ENCODE measurements around the gene SPATA20.

The SPATA20 gene

GRCh38 chr17:50581316-50581715 lies 34.3 kb downstream of the SPATA20 start:
- no peak for DNase-seq

- no peak for DNase-seq
Observed at GRCh38 chr17:50582741-50583140, 35.8 kb downstream of the SPATA20 start.

GRCh38 chr17:50583641-50584040 lies 36.7 kb downstream of the SPATA20 start:
- no peak for DNase-seq

- DNase-seq: no peak
Observed at GRCh38 chr17:50584116-50584515, 37.1 kb downstream of the SPATA20 start.

- DNase-seq: no peak
Observed at GRCh38 chr17:50584749-50585148, 37.8 kb downstream of the SPATA20 start.

- DNase-seq: no peak
Observed at GRCh38 chr17:50585346-50585745, 38.4 kb downstream of the SPATA20 start.

- DNase-seq: no peak
Observed at GRCh38 chr17:50585891-50586290, 38.9 kb downstream of the SPATA20 start.

GRCh38 chr17:50586421-50587247 lies 39.7 kb downstream of the SPATA20 start:
- DNase-seq: no peak

- no peak for DNase-seq
Observed at GRCh38 chr17:50587571-50587970, 40.6 kb downstream of the SPATA20 start.

- DNase-seq: no peak
Observed at GRCh38 chr17:50588391-50589049, 41.5 kb downstream of the SPATA20 start.

- no peak for DNase-seq
Observed at GRCh38 chr17:50589095-50589705, 42.2 kb downstream of the SPATA20 start.

- no peak for DNase-seq
Observed at GRCh38 chr17:50590946-50591737, 44.2 kb downstream of the SPATA20 start.

GRCh38 chr17:50593321-50593720 lies 46.3 kb downstream of the SPATA20 start:
- DNase-seq: no peak

- DNase-seq: no peak
Observed at GRCh38 chr17:50594128-50594823, 47.3 kb downstream of the SPATA20 start.

GRCh38 chr17:50594892-50595291 lies 47.9 kb downstream of the SPATA20 start:
- DNase-seq: no peak

GRCh38 chr17:50596191-50597037 lies 49.4 kb downstream of the SPATA20 start:
- no peak for DNase-seq

GRCh38 chr17:50598487-50598886 lies 51.5 kb downstream of the SPATA20 start:
- no peak for DNase-seq

GRCh38 chr17:50599606-50600005 lies 52.6 kb downstream of the SPATA20 start:
- no peak for DNase-seq

GRCh38 chr17:50601823-50602375 lies 54.9 kb downstream of the SPATA20 start:
- DNase-seq: no peak

GRCh38 chr17:50602836-50603235 lies 55.9 kb downstream of the SPATA20 start:
- DNase-seq: no peak

GRCh38 chr17:50603340-50603739 lies 56.4 kb downstream of the SPATA20 start:
- DNase-seq: no peak
